ENCODE measurements around the gene GTF2IRD2.
"Not testable (repeated sequence)": the region's sequence is repeated elsewhere in the genome, so short reads cannot be mapped to it uniquely, and the experiment has no call there.

GRCh38 chr7:74788369-74789150 is 62.8 kb downstream of the GTF2IRD2 start:
- not testable (repeated sequence) for TF ChIP-seq EZH2phosphoT487 (IDR thresholded peaks at IDR 0.05; ENCODE audit: borderline replicate concordance, low read length); CTCF (conservative IDR thresholded peaks at IDR 0.05; ENCODE audit: low read depth, low read length)

Measured in PC-3 (cell line).